ENCODE results near the gene AHNAK. TPM values are rescaled to one million over a fixed set of nuclear protein-coding genes. Genes with fewer than 3 reads are reported as not detected.
"Not testable (repeated sequence)": the region's sequence is repeated elsewhere in the genome, so short reads cannot be mapped to it uniquely, and the experiment has no call there.

The AHNAK gene, protein sequence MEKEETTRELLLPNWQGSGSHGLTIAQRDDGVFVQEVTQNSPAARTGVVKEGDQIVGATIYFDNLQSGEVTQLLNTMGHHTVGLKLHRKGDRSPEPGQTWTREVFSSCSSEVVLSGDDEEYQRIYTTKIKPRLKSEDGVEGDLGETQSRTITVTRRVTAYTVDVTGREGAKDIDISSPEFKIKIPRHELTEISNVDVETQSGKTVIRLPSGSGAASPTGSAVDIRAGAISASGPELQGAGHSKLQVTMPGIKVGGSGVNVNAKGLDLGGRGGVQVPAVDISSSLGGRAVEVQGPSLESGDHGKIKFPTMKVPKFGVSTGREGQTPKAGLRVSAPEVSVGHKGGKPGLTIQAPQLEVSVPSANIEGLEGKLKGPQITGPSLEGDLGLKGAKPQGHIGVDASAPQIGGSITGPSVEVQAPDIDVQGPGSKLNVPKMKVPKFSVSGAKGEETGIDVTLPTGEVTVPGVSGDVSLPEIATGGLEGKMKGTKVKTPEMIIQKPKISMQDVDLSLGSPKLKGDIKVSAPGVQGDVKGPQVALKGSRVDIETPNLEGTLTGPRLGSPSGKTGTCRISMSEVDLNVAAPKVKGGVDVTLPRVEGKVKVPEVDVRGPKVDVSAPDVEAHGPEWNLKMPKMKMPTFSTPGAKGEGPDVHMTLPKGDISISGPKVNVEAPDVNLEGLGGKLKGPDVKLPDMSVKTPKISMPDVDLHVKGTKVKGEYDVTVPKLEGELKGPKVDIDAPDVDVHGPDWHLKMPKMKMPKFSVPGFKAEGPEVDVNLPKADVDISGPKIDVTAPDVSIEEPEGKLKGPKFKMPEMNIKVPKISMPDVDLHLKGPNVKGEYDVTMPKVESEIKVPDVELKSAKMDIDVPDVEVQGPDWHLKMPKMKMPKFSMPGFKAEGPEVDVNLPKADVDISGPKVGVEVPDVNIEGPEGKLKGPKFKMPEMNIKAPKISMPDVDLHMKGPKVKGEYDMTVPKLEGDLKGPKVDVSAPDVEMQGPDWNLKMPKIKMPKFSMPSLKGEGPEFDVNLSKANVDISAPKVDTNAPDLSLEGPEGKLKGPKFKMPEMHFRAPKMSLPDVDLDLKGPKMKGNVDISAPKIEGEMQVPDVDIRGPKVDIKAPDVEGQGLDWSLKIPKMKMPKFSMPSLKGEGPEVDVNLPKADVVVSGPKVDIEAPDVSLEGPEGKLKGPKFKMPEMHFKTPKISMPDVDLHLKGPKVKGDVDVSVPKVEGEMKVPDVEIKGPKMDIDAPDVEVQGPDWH (N-terminal part only)
- total RNA-seq: 100 to 1,000 TPM; 938 to 955 TPM
- long read RNA-seq, donor 1, full-length matches to known transcripts: 107 of 178 reads
- long read RNA-seq, donor 1, partial matches to known transcripts: 7 of 178 reads
- long read RNA-seq, donor 1, other reads (novel, unspliced or antisense): 64 of 178 reads
- long read RNA-seq, donor 2, full-length matches to known transcripts: 391 of 443 reads
- long read RNA-seq, donor 2, partial matches to known transcripts: 7 of 443 reads
- long read RNA-seq, donor 2, other reads (novel, unspliced or antisense): 45 of 443 reads

DNA sequence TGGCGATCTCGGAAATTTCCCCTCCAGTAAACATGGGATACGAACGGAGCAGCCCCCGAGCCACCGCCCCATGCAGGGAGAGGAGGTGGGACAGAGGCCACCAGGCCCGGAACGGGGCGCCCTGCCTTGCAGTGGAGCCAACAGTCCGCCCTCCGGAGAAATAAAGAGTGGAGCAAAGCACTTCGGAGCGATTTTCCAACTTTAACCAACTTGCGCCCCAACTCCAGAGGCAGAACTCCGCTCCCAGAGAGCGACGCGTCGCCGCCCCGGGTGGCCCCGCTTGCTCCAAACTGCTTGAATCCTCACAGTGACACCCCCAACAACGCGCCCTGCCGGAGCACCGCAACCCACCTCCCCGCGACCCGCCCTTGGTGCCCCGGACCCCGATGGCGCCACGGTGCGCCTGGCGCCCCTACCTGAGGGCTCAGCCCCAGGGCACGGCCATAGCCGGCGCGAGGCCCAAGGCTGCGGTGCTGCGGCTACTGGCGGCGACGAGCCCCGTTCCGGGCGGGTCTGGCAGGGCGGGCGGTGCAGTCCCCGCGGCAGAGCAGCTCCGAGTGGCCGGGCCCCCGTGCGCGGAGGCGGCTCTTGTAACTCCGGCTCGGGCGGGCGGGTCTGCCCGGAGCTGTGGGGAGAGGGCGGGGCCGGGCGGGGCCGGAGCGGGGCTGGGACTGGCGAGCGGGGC lies at the start of gene AHNAK:
Gene AHNAK, minus strand, starts transcription at position 563 of the 685 bp plus-strand sequence. CDS start 10,708 bp downstream, outside the sequence.
- intact Hi-C loops (cut with DNase I): loop anchor here in 1 of 2 donors (5.0 kb wide), 1 partner anchor 104 kb away; no protein-coding TSS in a partner anchor
- DNase-seq (ENCODE audit: low spot score): peak; percentile 95

DNA sequence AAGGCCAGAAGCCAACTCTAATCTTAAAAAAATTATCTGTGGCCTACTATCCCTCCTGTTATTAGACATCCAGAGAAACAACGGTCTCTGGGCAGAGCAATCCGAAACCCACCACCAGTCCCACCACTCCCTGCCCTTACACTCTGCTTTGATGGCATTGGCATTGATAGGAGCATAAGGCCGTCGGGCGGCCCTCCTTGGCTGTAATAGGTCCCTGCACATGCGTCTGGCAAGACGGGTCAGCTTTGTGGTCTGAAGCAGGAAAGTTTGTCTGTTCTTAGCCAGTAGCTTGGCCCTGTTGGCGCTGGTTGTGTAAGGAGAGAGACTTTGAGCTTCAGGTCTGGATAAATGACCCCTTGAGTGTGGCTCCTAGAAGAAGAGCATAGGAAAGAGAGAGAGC lies 48.5 kb upstream of the AHNAK start:
- intact Hi-C loops (cut with DNase I): no loop called here
- DNase-seq (ENCODE audit: low spot score): no peak

DNA sequence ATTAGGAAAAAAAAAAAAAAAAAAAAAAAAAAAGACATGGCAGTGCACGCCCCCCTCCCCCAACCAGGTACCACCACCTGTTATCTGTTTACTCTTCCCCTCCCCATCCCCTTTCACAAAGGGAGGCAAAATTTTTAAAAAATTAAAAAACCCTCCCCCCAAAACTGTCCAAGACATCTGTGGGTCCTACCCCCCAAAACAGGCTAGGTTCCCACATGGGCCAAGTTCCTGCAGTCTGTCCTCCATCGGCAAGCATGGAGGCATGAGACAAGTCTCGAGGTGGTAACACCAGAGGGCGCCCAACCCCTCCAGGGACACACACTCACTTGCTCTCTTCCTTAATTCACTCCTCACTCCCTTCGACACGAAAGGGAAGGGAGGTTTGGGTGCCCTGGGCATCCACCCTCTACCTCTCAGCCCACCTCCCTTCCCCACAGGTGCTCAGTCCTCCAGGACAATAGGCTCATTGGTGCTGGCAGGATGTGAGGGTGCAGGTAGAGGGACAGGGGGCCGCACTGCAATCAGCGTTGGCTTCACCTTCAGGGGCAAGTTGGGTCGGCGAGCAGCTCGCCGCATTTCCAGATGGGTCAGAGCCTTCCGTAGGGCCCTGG lies 46.9 kb upstream of the AHNAK start:
- peak; percentile 92 for DNase-seq (ENCODE audit: low spot score)
- intact Hi-C loops (cut with DNase I): no loop called here

DNA sequence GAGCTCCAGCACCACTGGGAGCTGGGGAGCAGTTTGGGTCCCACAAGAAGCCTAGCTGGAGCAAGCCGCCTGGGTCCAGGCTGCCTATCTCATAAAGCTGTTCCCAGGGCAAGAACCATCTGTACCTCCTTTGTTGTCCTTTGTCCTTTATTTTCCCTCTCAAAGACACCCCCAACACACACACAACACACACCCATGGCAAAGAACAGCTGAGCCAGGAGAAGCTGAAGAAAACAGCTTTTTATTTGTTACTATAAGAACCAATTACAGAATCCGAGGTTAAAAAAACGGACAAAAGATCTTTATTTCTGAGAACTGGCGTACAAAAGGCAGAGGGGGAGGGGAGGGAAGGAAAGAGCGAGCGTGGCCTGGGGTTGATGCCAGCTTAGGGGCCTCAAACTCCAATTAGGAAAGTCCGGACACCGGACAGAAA lies 46.4 kb upstream of the AHNAK start:
- intact Hi-C loops (cut with DNase I): no loop called here
- no peak for DNase-seq (ENCODE audit: low spot score)

DNA sequence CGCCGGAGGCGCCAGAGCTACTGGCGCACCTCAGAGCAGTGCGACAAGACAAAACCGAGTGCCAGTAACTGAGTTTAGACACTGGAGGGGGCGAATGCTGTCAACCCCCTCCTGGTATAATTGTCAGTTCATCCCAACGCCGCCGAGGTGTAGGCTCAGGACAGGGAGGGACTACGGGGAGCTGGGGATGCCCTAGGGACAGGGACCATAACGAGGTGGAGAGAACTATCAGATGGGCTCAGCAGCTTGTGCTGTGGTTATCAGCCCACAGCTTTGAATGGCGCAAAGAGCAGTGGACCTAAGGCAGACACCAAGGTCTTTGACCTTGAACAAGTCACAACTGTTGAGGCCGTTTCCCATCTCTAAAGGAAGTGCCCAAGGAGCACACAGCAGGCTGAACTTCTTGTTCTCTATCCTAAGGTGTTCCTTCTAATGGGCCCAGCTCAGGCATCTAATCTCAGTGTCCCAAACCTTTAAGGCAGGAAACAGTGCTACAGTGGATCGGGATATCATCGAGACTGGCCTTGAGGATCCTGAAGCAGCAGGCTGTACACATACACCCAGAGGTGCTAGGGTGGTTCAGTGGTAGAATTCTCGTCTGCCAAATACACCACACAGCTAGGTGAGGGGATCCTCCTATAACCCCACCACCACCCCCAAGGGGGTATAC lies 45.7 kb upstream of the AHNAK start:
- no peak for DNase-seq (ENCODE audit: low spot score)
- intact Hi-C loops (cut with DNase I): no loop called here

DNA sequence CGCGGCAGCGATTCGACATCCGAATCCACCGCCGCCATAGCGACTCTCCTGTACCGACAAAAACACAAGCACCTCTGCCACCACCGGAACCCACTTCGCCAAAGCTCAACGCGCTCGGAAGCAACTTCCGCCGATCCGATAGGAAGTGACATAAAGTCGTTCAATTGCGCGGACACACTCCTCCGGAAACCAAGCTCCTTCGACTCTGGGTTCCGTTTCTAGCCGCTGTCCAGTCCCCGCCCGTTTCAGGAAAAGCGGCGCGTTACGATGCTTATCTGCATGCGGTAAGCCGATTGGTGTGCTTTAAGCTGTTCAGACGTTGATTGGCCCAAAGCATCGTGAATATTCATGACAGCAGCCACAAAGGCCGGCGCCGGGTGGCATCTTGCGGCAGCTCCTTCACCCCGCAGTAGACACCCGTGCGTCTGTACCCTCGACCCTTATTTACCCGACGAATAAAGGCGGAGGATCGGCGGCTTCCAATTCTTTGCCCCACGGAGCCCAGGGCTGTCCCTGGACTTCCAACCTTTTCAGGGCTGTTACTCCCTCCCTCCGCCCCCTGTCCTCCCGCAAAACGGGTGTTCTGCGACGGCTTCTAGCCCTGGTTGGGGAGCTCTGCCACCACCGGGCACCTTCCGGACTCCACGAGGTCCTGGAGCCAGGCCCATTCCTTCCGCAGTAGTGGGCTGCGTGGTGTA lies 45.0 kb upstream of the AHNAK start, which contains the start of gene TUT1:
Gene TUT1, minus strand, starts transcription at position 76 of the 698 bp plus-strand sequence. Its CDS starts 38 bp downstream, at position 38.
- DNase-seq (ENCODE audit: low spot score): peak; percentile 98
- intact Hi-C loops (cut with DNase I): loop anchor here in 1 of 2 donors (2.0 kb wide), 1 partner anchor 17 kb away; no protein-coding TSS in a partner anchor

DNA sequence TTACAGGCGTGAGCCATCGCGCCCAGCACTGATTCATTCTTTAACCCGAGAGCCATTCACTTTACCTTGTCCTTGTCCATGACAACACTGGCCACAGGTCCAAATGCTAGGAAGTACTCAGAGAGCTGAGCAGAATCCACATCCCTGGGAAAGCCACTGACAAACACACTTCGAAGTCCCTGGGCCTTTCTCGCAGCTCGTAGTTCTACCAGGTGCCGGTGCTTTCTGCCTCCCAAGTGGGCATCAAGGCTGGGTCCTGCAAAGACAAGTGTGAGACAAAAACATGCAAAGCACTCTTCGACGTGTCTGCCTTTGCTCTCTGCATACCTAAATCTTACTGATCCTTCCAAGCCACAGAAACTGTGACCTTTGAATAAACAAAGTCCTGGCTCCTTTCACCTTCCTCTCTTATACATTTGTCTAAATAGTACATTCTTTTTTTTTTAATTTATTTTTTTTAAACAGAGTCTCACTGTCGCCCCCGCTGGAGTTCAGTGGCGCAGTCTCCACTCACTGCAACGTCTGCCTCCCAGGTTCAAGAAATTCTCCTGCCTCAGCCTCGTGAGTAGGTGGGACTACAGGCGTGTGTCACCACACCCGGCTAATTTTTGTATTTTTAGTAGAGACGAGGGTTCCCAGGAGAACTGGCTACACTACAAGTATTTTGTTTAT lies 42.5 kb upstream of the AHNAK start:
- intact Hi-C loops (cut with DNase I): no loop called here

DNA sequence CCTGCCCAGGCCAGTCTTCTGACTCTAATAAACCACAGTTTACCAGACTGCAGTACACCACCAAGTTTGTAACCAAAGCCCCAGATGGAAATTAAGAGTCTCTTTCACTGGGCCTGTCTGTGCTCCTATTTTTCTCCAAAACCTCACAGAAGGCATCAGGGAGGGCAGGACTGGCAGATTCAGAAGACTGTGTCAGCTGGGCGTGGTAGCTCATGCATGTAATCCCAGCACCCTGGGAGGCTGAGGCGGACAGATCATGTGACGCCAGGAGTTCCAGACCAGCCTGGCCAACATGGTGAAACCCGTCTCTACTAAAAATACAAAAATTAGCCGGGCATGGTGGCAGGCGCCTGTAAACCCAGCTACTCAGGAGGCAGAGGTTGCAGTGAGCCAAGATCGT lies 38.8 kb upstream of the AHNAK start:
- intact Hi-C loops (cut with DNase I): not testable (repeated sequence)
- DNase-seq (ENCODE audit: low spot score): peak; percentile 32

More for the DNA sequence above, 42.5 kb upstream of the AHNAK start:
- peak; percentile 26 for DNase-seq (ENCODE audit: low spot score)

DNA sequence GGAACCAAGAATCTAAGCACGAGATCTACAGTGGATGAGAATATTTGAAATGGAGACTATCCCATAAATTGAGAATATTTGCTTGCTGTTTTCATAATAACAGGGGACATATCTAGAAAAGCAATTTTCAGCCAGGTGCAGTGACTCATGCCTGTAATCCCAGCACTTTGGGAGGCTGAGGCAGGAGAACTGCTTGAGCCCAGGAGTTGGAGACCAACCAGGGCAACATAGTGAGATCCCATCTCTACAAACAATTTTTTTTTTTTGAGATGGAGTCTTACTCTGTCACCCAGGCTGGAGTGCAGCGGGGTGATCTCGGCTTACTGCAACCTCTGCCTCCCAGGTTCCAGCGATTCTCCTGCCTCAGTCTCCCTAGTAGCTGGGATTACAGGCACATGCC lies 35.1 kb upstream of the AHNAK start:
- DNase-seq (ENCODE audit: low spot score); intact Hi-C loops (cut with DNase I): not testable (repeated sequence)

DNA sequence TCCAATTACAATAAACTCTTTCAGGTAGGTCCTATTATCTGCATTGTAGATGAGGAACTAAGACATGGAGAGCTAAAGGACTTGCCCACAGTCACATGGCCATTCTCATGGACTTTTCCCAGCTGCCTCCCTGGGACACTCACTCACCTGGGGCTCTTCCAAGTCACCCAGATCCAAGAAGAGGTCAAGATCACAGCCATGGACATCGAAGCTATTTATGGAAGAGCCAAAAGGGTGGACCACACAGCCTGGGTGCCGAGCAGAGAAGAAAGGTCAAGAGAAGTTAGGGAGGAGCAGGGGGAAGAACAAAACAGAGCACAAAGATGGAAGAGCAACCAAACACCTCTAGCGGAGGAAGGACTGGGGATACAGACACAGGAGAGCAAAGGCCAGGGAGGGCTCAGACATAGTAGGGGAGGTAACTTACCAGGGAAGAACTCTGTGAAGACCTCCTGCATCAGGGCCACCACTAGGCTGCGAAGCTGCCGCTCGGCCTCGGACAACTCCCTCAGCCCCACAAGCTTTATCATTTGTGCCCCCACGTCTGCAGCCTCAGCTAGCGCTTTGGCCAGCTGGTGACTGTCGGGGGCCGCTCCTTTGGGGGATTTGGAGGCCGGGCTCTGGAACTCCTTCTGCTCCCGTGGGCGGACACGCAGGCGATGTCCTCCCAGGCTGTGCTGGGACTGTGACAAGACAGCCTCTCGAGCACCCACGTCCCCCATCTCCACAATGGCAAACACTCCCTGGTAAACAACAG lies 34.5 kb upstream of the AHNAK start:
- intact Hi-C loops (cut with DNase I): no loop called here
- peak; percentile 61 for DNase-seq (ENCODE audit: low spot score)

DNA sequence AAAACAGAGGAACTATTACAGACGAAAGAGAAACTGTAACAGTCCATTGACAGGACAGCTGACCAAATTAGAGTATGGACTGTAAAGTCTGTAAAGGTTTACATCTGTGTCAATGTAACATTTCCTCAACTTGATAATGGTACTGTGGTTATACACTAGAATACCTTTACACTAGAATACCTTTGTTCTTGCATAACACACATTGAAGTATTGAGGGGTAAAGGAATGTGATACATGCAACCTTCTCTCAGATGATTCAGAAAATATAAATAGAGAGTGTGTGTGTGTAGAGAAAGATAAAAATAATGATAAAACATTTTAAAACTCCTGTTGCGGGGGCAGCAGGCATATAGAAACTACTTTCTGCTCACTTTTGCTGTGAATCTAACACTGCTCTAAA lies 32.6 kb upstream of the AHNAK start:
- DNase-seq (ENCODE audit: low spot score): no peak
- intact Hi-C loops (cut with DNase I): no loop called here

DNA sequence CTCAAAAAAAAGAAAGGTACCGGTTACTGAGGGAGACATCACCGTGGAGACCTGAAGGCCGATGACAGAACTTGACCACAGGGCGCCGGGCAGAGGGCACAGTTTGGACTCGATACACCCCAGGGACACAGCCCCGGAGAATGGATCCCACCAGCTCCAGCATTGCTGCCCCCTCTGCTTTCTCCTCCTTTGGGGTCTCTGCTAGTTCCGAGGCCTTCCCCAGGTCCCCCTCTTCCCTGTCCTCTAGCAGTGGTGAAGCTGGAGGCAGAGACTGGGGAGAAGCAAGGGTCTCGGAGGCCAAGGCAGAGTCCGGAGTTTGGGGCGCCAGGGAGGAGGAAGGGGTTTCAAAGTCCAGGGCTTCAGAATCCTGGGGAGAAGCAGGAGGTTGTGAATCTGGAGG lies 31.9 kb upstream of the AHNAK start:
- peak; percentile 70 for DNase-seq (ENCODE audit: low spot score)
- intact Hi-C loops (cut with DNase I): no loop called here

DNA sequence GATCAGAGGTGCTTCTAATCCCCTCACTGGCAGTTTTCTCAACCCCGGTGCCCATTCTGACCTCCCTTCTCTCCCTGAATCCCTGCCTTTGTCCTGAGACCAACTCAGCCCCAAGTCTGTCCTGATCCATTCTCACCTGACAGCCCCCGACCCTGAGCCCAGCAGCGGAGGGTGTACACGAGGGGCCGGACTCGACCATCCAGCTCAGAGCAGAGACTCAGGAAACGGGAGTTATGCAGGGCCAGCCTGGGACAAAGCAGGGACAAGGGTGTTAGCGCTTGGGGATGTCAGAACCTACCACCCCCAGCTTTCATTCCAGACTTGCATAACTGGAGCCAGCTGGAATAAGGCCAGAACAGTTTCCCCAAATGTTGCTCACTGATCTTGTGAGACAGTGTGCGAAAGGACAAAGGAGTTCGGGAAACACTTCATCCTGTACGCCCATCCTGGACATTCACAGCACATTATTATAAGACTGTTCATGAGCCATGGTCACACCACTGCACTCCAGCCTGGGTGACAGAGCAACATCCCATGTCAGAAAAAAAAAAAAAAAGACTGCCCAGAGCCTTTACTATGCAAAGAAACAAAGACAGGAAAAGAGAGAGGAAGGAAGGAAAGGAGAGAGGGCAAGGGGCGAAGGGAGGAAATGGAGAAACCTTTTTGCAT lies 30.6 kb upstream of the AHNAK start:
- peak; percentile 65 for DNase-seq (ENCODE audit: low spot score)
- intact Hi-C loops (cut with DNase I): no loop called here

DNA sequence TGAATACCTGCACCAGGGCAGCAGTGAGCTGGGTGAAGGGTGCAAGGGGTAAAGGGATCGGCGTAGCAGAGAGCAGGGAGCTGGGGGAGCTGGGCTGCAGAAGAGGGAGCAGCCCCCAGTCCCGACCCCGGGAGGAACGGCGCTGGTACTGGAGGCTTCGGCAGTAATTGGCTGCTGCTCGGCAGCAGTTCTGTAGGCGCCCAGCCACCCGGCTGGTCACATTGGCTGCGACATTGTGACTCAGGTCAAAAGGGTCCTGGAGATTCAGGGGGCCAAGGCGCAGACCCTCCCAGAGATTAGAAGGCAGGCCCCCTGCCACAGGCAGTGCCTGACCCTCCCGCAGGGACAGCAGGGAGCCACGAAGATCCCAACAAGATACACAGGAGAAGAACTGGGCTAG lies 29.2 kb upstream of the AHNAK start:
- intact Hi-C loops (cut with DNase I): loop anchor here in 1 of 2 donors (2.0 kb wide), 1 partner anchor 15 kb away; the partner anchor contains the start of gene TUT1
- peak; percentile 78 for DNase-seq (ENCODE audit: low spot score)

DNA sequence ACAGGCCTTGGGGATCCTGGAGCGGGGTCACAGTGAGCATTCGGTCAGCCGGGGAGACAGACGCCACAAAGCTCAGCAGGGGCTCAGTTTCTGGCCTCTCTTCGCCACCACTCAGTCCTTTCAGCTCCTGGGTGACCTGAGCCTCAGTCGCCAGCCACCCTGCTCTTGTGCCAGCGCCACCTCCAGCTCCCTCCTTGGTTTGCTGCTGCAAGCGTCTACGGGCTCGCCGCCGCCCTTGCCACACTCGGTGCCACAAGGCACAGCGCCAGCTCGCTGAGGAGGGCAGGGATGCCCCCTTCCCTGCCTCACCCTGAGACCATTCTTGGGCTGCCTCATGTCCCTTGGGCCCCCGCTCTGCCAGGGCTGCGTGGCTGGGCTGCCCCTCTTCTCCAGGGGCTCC lies 28.6 kb upstream of the AHNAK start:
- intact Hi-C loops (cut with DNase I): loop anchor here in 1 of 2 donors (2.0 kb wide), 1 partner anchor 16 kb away; the partner anchor contains the start of gene TUT1
- DNase-seq (ENCODE audit: low spot score): peak; percentile 82

All from posterior vena cava (tissue), 2 donors.